Measurements from ENCODE around the gene CRB2.

DNA sequence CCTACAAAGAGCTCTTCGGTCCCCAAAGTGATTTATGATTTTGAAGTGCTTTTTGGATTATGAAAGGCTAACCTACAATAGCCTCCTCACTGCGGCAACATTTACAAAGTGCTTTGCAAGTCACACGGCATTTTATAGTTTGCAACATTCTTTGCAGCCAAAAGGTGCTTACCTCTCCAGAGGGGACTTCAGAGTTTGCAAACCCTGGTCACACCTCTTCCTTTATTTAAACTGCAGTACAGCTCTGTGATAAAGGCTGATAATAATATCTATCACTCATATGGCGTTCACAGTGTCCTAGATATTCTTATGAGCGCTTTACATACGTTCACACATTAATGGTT lies 20.0 kb upstream of the CRB2 start:
- TF ChIP-seq POLR2A (IDR thresholded peaks at IDR 0.05; ENCODE audit: extremely low read depth, insufficient read length): no peak
- no peak for TF ChIP-seq CTCF (IDR thresholded peaks at IDR 0.05; ENCODE audit: low read depth, low read length)
